GM18519 (cell line): ENCODE results near the gene CTLA4.

Experiments used
- ATAC-seq: cut with Tn5 transposase; IDR thresholded peaks from one replicate; pipeline ENCODE4 v1.9.1; 2021; ENCODE audit warnings: mild to moderate bottlenecking, moderate library complexity; ENCODE audit not compliant: unreplicated experiment, low FRiP score

The CTLA4 gene

GRCh38 chr2:203918839-203919238 lies 51.3 kb downstream of the CTLA4 start:
- ATAC-seq: no peak
